HEK293 (cell line): ENCODE data around the gene FAM24B.

Experiments used
- ZNF16 ChIP-seq: fragments of 450-650 bp; formaldehyde crosslinking; IDR thresholded peaks from 2 replicates; pipeline ENCODE4 v1.5.1; 2016; ENCODE audit warnings: low read depth, missing biosample characterization, missing genetic modification characterization
- ZNF335 ChIP-seq: fragments of 450-650 bp; formaldehyde crosslinking; conservative IDR thresholded peaks from 2 replicates; pipeline ENCODE4 v1.5.1; 2016; ENCODE audit warnings: missing biosample characterization, missing genetic modification characterization
- ZNF473 ChIP-seq: fragments of 450-650 bp; formaldehyde crosslinking; IDR thresholded peaks from 2 replicates; pipeline ENCODE4 v1.5.1; 2017; ENCODE audit warnings: missing biosample characterization, missing genetic modification characterization
- ZNF560 ChIP-seq: fragments of 450-650 bp; formaldehyde crosslinking; IDR thresholded peaks from 2 replicates; pipeline ENCODE4 v1.5.1; 2017; ENCODE audit warnings: missing biosample characterization, missing genetic modification characterization, borderline replicate concordance
- TF ChIP-seq, protein P1 (sequence below): IDR thresholded peaks from 2 replicates; pipeline ENCODE4 v1.6.1; 2011; ENCODE audit warnings: mild to moderate bottlenecking, low read depth, low read length, borderline replicate concordance
- TF ChIP-seq, protein P2 (sequence below): fragments of 450-650 bp; formaldehyde crosslinking; IDR thresholded peaks from 2 replicates; pipeline ENCODE4 v1.5.1; 2016; ENCODE audit warnings: missing biosample characterization, missing genetic modification characterization

DNA sequence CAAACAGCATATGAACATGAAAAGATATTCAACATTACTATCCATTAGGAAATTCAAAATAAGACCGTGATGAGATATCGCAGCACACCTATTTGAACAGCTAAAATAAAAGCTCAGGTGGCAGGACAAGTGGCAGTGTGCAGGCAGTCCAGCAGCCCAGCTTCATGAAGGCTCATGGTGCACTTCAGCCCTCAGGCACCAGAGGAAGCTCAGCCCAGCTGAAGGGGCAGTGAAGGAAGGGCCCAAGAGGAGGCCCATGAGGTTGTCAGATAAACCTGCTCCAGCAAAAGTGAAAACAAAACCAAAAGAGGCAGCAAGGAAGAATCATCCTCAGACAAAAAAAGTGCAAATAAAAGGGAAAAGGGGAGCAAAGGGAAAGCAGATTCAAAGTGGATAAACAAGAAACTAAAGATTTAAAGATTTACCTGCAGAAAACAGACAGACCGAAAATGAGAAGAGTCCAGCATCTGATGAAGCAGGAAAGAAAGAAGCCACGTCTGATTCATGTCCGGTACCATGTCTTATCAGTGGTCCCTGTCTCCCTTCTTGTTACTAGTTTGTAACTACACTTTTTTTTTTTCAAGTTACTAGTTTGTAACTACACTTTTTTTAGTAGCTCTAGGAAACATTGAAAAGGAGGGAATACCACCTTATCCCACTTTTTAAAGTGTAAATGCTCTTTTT lies 15.0 kb upstream of the FAM24B start:
- TF ChIP-seq ZNF335 (no peak), ZNF560 (tag by site-specific recombination) (no peak), ZNF16 (tag by site-specific recombination) (no peak), ZNF473 (tag by site-specific recombination) (no peak)
- TF ChIP-seq, protein P1, sequence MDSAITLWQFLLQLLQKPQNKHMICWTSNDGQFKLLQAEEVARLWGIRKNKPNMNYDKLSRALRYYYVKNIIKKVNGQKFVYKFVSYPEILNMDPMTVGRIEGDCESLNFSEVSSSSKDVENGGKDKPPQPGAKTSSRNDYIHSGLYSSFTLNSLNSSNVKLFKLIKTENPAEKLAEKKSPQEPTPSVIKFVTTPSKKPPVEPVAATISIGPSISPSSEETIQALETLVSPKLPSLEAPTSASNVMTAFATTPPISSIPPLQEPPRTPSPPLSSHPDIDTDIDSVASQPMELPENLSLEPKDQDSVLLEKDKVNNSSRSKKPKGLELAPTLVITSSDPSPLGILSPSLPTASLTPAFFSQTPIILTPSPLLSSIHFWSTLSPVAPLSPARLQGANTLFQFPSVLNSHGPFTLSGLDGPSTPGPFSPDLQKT: no peak
- TF ChIP-seq, protein P2, sequence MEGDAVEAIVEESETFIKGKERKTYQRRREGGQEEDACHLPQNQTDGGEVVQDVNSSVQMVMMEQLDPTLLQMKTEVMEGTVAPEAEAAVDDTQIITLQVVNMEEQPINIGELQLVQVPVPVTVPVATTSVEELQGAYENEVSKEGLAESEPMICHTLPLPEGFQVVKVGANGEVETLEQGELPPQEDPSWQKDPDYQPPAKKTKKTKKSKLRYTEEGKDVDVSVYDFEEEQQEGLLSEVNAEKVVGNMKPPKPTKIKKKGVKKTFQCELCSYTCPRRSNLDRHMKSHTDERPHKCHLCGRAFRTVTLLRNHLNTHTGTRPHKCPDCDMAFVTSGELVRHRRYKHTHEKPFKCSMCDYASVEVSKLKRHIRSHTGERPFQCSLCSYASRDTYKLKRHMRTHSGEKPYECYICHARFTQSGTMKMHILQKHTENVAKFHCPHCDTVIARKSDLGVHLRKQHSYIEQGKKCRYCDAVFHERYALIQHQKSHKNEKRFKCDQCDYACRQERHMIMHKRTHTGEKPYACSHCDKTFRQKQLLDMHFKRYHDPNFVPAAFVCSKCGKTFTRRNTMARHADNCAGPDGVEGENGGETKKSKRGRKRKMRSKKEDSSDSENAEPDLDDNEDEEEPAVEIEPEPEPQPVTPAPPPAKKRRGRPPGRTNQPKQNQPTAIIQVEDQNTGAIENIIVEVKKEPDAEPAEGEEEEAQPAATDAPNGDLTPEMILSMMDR (tag by site-specific recombination): no peak
